HepG2 (cell line): ENCODE results near the gene LRGUK. TPM values are rescaled to one million over a fixed set of nuclear protein-coding genes. Genes with fewer than 3 reads are reported as not detected.

Experiments used
- CEBPB ChIP-seq: IDR thresholded peaks from 2 replicates; pipeline ENCODE4 v1.6.1; 2011; ENCODE audit warnings: low read depth, low read length, improper control_type of control experiment, borderline replicate concordance
- DPF2 ChIP-seq: sonication (generic); formaldehyde crosslinking; IDR thresholded peaks from 2 replicates; pipeline ENCODE4 v1.4.0; 2020; ENCODE audit warnings: mild to moderate bottlenecking, low read depth, missing genetic modification reagents, borderline replicate concordance
- ETV5 ChIP-seq: IDR thresholded peaks from 2 replicates; pipeline ENCODE4 v1.6.1; 2018; ENCODE audit warnings: missing biosample characterization, missing genetic modification reagents, inconsistent platforms, borderline replicate concordance
- FOXJ3 ChIP-seq: sonication (generic); formaldehyde crosslinking; IDR thresholded peaks from 2 replicates; pipeline ENCODE4 v1.4.0; 2020; ENCODE audit warnings: missing genetic modification reagents, mild to moderate bottlenecking, borderline replicate concordance
- GFI1 ChIP-seq: sonication (generic); formaldehyde crosslinking; IDR thresholded peaks from 2 replicates; pipeline ENCODE4 v1.5.0; 2020; ENCODE audit warnings: missing genetic modification reagents, mild to moderate bottlenecking, borderline replicate concordance
- RAD51 ChIP-seq: fragments of 450-650 bp; IDR thresholded peaks from 2 replicates; pipeline ENCODE4 v1.6.1; 2016; ENCODE audit warnings: borderline replicate concordance
- REPIN1 ChIP-seq: sonication (generic); formaldehyde crosslinking; IDR thresholded peaks from 2 replicates; pipeline ENCODE4 v1.8.0; 2022; ENCODE audit warnings: missing genetic modification reagents, low read depth, mild to moderate bottlenecking, borderline replicate concordance
- SOX13 ChIP-seq, 3 experiments: fragments of 450-650 bp in 1 of 3; sonication (generic) in 1 of 3; formaldehyde crosslinking in 1 of 3; IDR thresholded peaks in 2 of 3; conservative IDR thresholded peaks in 1 of 3; 2 replicates each; pipeline versions ENCODE4 v1.5.0 to v1.6.1; 2016 to 2020; ENCODE audit warnings: antibody characterized with exemption in 1 of 3, mild to moderate bottlenecking in 1 of 3, missing compliant biosample characterization in 1 of 3, missing genetic modification reagents in 1 of 3, moderate library complexity in 1 of 3
- SPEN ChIP-seq: sonication (generic); formaldehyde crosslinking; IDR thresholded peaks from 2 replicates; pipeline ENCODE4 v1.5.1; 2020; ENCODE audit warnings: low read depth, mild to moderate bottlenecking, missing genetic modification reagents
- TEAD3 ChIP-seq: optimal IDR thresholded peaks from 2 replicates; pipeline ENCODE3; 2016; ENCODE audit warnings: borderline replicate concordance
- THAP11 ChIP-seq: IDR thresholded peaks from 2 replicates; pipeline ENCODE4 v1.6.1; 2016; ENCODE audit warnings: missing biosample characterization, missing genetic modification reagents
- WIZ ChIP-seq: sonication (generic); formaldehyde crosslinking; IDR thresholded peaks from 2 replicates; pipeline ENCODE4 v1.5.1; 2020; ENCODE audit warnings: mild to moderate bottlenecking, missing genetic modification reagents
- ZBTB20 ChIP-seq: sonication (generic); formaldehyde crosslinking; IDR thresholded peaks from 2 replicates; pipeline ENCODE4 v1.8.1; 2023; ENCODE audit warnings: missing genetic modification reagents, low read depth, mild to moderate bottlenecking, borderline replicate concordance
- ZIK1 ChIP-seq: sonication (generic); formaldehyde crosslinking; IDR thresholded peaks from 2 replicates; pipeline ENCODE4 v1.5.0; 2020; ENCODE audit warnings: mild to moderate bottlenecking, low read depth, missing genetic modification reagents, borderline replicate concordance
- ZNF629 ChIP-seq: sonication (generic); formaldehyde crosslinking; conservative IDR thresholded peaks from 2 replicates; pipeline ENCODE4 v1.5.0; 2020; ENCODE audit warnings: missing genetic modification reagents
- ZNF652 ChIP-seq: IDR thresholded peaks from 2 replicates; pipeline ENCODE4 v1.6.1; 2016; ENCODE audit warnings: low read depth, borderline replicate concordance
- polyA plus RNA-seq, 8 experiments: library from polyadenylated mRNA; depleted of rRNA in 3 of 8; stranded (reverse) in 7 of 8; unstranded in 1 of 8; fragments of >200 nt; fragmentation: Illumina TruSeq in 4 of 8; extraction: Trizol in 4 of 8; gene quantifications; 2 replicates each; pipeline versions ENCODE4 v1.2.1 to v1.2.3, GENCODE V29; 2011 to 2016; ENCODE audit warnings: low read depth in 4 of 8, missing spikeins in 1 of 8, mixed read lengths in 1 of 8; ENCODE audit not compliant: insufficient read depth in 1 of 8
- total RNA-seq, 5 experiments: library from RNA; depleted of rRNA; stranded (reverse); fragments of >200 nt; fragmentation: Illumina TruSeq; extraction: Trizol; gene quantifications; 2 replicates each; pipeline ENCODE4 v1.2.3, GENCODE V29; 2016; ENCODE audit warnings: low read depth in 1 of 5
- TF ChIP-seq, protein P1 (sequence below): sonication (generic); formaldehyde crosslinking; IDR thresholded peaks from 2 replicates; pipeline ENCODE4 v1.4.0; 2020; ENCODE audit warnings: mild to moderate bottlenecking, missing genetic modification reagents, borderline replicate concordance
- TF ChIP-seq, protein P2 (sequence below): sonication (generic); formaldehyde crosslinking; IDR thresholded peaks from 2 replicates; pipeline ENCODE4 v1.4.0; 2020; ENCODE audit warnings: missing genetic modification reagents
- TF ChIP-seq, protein P3 (sequence below): sonication (generic); formaldehyde crosslinking; conservative IDR thresholded peaks from 2 replicates; pipeline ENCODE4 v1.8.0; 2022; ENCODE audit warnings: mild to moderate bottlenecking, moderate library complexity, missing genetic modification reagents

The LRGUK gene
- total and polyA plus RNA-seq, 2 of the 13 experiments (the other 11 are each of a cell fraction or from before 2014, with no cell fraction given) = 0.18 to 0.20 TPM

GRCh38 chr7:134293002-134293740, 166.0 kb downstream of the LRGUK start (continued):
- peak; percentile 59; the same call in 1 of the 2 replicates for TF ChIP-seq ETV5 (CRISPR knock-in tag)
- TF ChIP-seq, protein P1, sequence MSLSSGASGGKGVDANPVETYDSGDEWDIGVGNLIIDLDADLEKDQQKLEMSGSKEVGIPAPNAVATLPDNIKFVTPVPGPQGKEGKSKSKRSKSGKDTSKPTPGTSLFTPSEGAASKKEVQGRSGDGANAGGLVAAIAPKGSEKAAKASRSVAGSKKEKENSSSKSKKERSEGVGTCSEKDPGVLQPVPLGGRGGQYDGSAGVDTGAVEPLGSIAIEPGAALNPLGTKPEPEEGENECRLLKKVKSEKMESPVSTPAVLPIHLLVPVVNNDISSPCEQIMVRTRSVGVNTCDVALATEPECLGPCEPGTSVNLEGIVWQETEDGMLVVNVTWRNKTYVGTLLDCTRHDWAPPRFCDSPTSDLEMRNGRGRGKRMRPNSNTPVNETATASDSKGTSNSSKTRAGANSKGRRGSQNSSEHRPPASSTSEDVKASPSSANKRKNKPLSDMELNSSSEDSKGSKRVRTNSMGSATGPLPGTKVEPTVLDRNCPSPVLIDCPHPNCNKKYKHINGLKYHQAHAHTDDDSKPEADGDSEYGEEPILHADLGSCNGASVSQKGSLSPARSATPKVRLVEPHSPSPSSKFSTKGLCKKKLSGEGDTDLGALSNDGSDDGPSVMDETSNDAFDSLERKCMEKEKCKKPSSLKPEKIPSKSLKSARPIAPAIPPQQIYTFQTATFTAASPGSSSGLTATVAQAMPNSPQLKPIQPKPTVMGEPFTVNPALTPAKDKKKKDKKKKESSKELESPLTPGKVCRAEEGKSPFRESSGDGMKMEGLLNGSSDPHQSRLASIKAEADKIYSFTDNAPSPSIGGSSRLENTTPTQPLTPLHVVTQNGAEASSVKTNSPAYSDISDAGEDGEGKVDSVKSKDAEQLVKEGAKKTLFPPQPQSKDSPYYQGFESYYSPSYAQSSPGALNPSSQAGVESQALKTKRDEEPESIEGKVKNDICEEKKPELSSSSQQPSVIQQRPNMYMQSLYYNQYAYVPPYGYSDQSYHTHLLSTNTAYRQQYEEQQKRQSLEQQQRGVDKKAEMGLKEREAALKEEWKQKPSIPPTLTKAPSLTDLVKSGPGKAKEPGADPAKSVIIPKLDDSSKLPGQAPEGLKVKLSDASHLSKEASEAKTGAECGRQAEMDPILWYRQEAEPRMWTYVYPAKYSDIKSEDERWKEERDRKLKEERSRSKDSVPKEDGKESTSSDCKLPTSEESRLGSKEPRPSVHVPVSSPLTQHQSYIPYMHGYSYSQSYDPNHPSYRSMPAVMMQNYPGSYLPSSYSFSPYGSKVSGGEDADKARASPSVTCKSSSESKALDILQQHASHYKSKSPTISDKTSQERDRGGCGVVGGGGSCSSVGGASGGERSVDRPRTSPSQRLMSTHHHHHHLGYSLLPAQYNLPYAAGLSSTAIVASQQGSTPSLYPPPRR = peak; percentile 54; the same call in 1 of the 2 replicates
- TF ChIP-seq, protein P2, sequence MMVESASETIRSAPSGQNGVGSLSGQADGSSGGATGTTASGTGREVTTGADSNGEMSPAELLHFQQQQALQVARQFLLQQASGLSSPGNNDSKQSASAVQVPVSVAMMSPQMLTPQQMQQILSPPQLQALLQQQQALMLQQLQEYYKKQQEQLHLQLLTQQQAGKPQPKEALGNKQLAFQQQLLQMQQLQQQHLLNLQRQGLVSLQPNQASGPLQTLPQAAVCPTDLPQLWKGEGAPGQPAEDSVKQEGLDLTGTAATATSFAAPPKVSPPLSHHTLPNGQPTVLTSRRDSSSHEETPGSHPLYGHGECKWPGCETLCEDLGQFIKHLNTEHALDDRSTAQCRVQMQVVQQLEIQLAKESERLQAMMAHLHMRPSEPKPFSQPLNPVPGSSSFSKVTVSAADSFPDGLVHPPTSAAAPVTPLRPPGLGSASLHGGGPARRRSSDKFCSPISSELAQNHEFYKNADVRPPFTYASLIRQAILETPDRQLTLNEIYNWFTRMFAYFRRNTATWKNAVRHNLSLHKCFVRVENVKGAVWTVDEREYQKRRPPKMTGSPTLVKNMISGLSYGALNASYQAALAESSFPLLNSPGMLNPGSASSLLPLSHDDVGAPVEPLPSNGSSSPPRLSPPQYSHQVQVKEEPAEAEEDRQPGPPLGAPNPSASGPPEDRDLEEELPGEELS (CRISPR knock-in tag) = peak; percentile 62
- peak; percentile 76; the same call in 1 of the 2 replicates for TF ChIP-seq ZBTB20
- peak; percentile 55; the same call in 1 of the 2 replicates for TF ChIP-seq SPEN (CRISPR knock-in tag)
- 0 out of 2 replicates have a peak, but pooled peaks have one; percentile 73 for TF ChIP-seq SOX13 (IDR thresholded peaks at IDR 0.05)
- TF ChIP-seq SOX13 (CRISPR knock-in tag; conservative IDR thresholded peaks at IDR 0.05 in 1 of 2, IDR thresholded peaks at IDR 0.05 in 1 of 2) = peak in 1 of 2 experiments; percentile 85; a peak in 2 of 4 replicates
- TF ChIP-seq ZIK1 (CRISPR knock-in tag) = 0 out of 2 replicates have a peak, but pooled peaks have one; percentile 23
- TF ChIP-seq ZNF629 (CRISPR knock-in tag) = peak; percentile 32; the same call in 1 of the 2 replicates
- TF ChIP-seq REPIN1 (CRISPR knock-in tag) = 0 out of 2 replicates have a peak, but pooled peaks have one; percentile 38
- TF ChIP-seq CEBPB = peak; percentile 52; the same call in 1 of the 2 replicates
- peak; percentile 21; the same call in 1 of the 2 replicates for TF ChIP-seq ZNF652 (CRISPR knock-in tag)
- TF ChIP-seq, protein P3, sequence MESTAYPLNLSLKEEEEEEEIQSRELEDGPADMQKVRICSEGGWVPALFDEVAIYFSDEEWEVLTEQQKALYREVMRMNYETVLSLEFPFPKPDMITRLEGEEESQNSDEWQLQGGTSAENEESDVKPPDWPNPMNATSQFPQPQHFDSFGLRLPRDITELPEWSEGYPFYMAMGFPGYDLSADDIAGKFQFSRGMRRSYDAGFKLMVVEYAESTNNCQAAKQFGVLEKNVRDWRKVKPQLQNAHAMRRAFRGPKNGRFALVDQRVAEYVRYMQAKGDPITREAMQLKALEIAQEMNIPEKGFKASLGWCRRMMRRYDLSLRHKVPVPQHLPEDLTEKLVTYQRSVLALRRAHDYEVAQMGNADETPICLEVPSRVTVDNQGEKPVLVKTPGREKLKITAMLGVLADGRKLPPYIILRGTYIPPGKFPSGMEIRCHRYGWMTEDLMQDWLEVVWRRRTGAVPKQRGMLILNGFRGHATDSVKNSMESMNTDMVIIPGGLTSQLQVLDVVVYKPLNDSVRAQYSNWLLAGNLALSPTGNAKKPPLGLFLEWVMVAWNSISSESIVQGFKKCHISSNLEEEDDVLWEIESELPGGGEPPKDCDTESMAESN (CRISPR knock-in tag) = peak; percentile 52; the same call in 1 of the 2 replicates
- TF ChIP-seq FOXJ3 (CRISPR knock-in tag) = peak; percentile 78; the same call in 1 of the 2 replicates
- peak; percentile 44; the same call in 1 of the 2 replicates for TF ChIP-seq DPF2 (CRISPR knock-in tag)
- peak; percentile 73 for TF ChIP-seq THAP11 (CRISPR knock-in tag)
- TF ChIP-seq TEAD3 (CRISPR knock-in tag) = peak; percentile 92
- no peak for TF ChIP-seq RAD51
- TF ChIP-seq WIZ (CRISPR knock-in tag) = peak; percentile 36; the same call in 1 of the 2 replicates
- no peak for TF ChIP-seq GFI1
